Glutamatergic neuron (in vitro differentiated cells): ENCODE measurements around the gene MADD. TPM values are rescaled to one million over a fixed set of nuclear protein-coding genes. Genes with fewer than 3 reads are reported as not detected.

ENCODE experiments used
- DNase-seq: peaks from one replicate; pipeline ENCODE4 v3.0.0; 2022
- H3K27ac Mint-ChIP-seq: one replicate; pipeline ENCODE4 v1.8.0; 2020; ENCODE audit warnings: mild to moderate bottlenecking, mixed read lengths, inconsistent platforms; ENCODE audit not compliant: unreplicated experiment
- H3K27me3 Mint-ChIP-seq: one replicate; pipeline ENCODE4 v1.8.0; 2020; ENCODE audit warnings: mild to moderate bottlenecking, moderate library complexity, mixed read lengths, inconsistent platforms; ENCODE audit not compliant: unreplicated experiment
- H3K36me3 Mint-ChIP-seq: one replicate; pipeline ENCODE4 v1.8.0; 2020; ENCODE audit warnings: mild to moderate bottlenecking, mixed read lengths, inconsistent platforms; ENCODE audit not compliant: unreplicated experiment
- H3K4me1 Mint-ChIP-seq: one replicate; pipeline ENCODE4 v1.8.0; 2020; ENCODE audit warnings: mild to moderate bottlenecking, low read depth, mixed read lengths, inconsistent platforms; ENCODE audit not compliant: unreplicated experiment
- H3K4me3 Mint-ChIP-seq: one replicate; pipeline ENCODE4 v1.8.0; 2020; ENCODE audit warnings: mild to moderate bottlenecking, mixed read lengths, inconsistent platforms; ENCODE audit not compliant: unreplicated experiment
- H3K9me3 Mint-ChIP-seq: one replicate; pipeline ENCODE4 v1.8.0; 2020; ENCODE audit warnings: mild to moderate bottlenecking, moderate library complexity, mixed read lengths, inconsistent platforms; ENCODE audit not compliant: unreplicated experiment
- total RNA-seq: library from RNA; stranded (reverse); fragmentation: NEBNext Ultra II Directional; extraction: Animal tissue kit (Norgen Biotek cat#: 25700); gene quantifications from one replicate; pipeline ENCODE4 v1.2.1, GENCODE V29; 2021; ENCODE audit not compliant: unreplicated experiment
- TF ChIP-seq, protein P1 (sequence below): fragments of 200-600 bp; sonication (generic); IDR thresholded peaks from one replicate; pipeline ENCODE4 v1.5.0; 2021; ENCODE audit not compliant: partially characterized antibody, unreplicated experiment

Gene MADD
- total RNA-seq, 1 donor from 2014 or later = 115 TPM

DNA sequence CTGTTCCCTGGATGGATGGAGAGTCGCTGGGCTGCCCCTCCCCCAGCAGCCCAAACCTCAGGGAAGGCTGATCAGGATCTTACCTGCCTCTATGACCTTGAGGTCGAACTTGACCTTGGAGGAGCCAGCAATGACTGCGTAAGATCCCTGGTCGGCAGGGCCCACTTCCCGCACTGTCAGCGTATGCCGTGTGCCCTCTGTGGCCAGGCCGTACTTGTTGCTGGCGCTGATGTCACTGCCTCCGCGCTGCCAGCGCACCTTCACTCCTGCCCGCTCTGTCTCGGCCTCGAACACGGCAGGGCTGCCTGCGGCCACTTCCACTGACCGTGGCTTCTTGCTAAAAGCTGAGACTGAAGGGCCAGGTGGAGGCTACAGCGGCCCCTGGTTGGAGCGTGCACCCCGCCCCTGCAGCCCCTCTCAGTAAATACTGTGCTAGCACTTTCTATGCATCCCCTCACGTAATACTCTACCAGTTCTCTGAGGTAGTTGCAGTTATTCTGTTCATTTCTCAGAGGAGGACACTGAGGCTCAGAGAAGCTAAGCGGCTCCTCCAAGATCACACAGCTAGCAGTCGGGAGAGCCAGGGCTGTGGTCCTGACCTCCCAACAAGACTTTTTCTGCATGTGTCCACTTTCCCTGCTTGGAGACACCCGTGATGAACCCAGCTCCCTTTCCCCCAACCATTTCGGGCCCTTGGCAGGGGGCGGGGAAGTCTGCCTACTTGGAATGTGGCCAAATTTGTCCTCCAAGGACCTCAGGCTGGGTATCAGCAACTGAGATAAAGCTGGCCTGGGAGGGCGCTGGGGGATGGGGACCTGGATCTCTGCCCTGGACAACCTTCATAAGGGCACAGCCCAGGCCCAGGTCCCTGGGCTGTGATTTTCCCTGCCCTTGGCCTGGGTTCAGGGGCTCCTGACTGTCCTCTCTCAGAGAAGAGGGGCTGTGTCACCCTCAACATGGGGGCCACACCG lies 81.5 kb downstream of the MADD start:
- H3K4me3 Mint-ChIP-seq = no peak overlapping the region
- no peak for DNase-seq
- H3K36me3 Mint-ChIP-seq = no peaks in the 10 kb centered on the region
- TF ChIP-seq, protein P1, sequence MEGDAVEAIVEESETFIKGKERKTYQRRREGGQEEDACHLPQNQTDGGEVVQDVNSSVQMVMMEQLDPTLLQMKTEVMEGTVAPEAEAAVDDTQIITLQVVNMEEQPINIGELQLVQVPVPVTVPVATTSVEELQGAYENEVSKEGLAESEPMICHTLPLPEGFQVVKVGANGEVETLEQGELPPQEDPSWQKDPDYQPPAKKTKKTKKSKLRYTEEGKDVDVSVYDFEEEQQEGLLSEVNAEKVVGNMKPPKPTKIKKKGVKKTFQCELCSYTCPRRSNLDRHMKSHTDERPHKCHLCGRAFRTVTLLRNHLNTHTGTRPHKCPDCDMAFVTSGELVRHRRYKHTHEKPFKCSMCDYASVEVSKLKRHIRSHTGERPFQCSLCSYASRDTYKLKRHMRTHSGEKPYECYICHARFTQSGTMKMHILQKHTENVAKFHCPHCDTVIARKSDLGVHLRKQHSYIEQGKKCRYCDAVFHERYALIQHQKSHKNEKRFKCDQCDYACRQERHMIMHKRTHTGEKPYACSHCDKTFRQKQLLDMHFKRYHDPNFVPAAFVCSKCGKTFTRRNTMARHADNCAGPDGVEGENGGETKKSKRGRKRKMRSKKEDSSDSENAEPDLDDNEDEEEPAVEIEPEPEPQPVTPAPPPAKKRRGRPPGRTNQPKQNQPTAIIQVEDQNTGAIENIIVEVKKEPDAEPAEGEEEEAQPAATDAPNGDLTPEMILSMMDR = no peak
- no peak overlapping the region for H3K27ac Mint-ChIP-seq
- peaks cover 5% of the 10 kb centered on the region for H3K9me3 Mint-ChIP-seq
- no peaks in the 10 kb centered on the region for H3K27me3 Mint-ChIP-seq
- peaks cover 5% of the 10 kb centered on the region for H3K4me1 Mint-ChIP-seq

DNA sequence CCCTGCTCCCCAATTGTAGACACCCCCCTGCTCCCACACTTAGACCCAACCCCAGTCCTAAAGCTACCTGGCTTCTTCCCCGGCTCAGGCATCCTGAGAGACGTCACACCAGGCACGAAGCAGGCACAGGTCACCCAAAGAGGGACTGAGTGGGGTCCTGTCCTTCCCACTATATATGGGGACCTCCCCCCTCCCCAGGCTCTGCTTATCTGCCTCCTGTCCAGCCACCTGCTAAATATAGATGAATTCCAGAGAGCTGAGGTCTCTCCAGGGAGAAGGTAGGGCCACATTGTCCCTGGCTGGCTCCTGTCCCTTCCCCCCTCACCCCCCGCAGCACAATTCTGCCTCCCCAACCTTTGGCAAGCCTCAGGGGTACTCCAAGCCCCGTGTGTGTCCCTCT lies 82.6 kb downstream of the MADD start, which contains the start of gene MYBPC3:
TSS of gene MYBPC3 (minus strand) at position 147 of the 400 bp plus-strand sequence. CDS start at position 92, 55 bp downstream.
- peaks cover 5% of the 10 kb centered on the region for H3K4me1 Mint-ChIP-seq
- no peak within 1 kb of the TSS for H3K4me3 Mint-ChIP-seq
- H3K36me3 Mint-ChIP-seq = no peaks in the 10 kb centered on the region
- TF ChIP-seq, protein P1 = no peak
- H3K9me3 Mint-ChIP-seq = peaks cover 5% of the 10 kb centered on the region
- H3K27ac Mint-ChIP-seq = no peak within 1 kb of the TSS
- H3K27me3 Mint-ChIP-seq = no peaks in the 10 kb centered on the region
- DNase-seq = no peak

DNA sequence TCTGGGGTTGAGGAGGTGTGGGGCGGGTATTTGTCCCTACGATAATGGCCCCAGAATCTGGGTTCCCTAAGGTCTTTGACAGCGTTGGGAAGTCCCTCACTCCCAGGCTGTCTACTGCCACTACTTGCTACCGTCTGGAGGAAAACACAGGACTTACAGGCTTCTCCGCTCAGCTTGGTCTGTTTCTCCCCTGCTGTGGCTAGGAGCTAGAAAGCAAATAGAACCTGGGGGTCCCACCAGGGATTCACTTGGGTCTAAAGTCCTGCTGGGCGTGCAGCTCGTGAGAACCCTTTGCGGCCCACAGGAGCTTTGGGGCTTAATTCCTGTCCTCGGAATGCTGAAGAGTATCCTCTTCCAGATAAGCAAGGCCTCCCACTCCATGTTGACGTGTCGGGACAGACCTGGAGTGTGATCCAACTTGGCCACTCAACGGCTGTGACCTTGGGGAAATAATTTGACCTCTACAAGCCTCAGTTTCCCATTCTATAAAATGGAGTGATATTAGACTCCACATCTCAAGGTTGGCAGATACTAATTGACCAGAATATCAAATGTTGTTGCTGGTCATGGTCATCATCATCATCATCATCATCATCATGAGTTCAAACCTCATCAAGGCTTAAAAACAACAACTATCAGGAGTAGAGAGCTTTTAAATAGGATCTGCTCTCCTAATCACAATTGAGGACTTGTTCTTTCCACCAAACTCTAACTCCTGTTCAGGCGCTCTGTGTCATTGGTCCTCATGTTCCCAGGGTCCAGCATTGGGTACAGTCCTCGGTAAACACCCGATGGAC lies 84.2 kb downstream of the MADD start:
- no peaks in the 10 kb centered on the region for H3K36me3 Mint-ChIP-seq
- H3K4me1 Mint-ChIP-seq = peaks cover 5% of the 10 kb centered on the region
- peaks cover 5% of the 10 kb centered on the region for H3K9me3 Mint-ChIP-seq
- DNase-seq = no peak
- TF ChIP-seq, protein P1 = no peak
- peak overlapping the region; percentile 86 for H3K4me3 Mint-ChIP-seq
- H3K27me3 Mint-ChIP-seq = no peaks in the 10 kb centered on the region
- peak overlapping the region; percentile 8 for H3K27ac Mint-ChIP-seq

DNA sequence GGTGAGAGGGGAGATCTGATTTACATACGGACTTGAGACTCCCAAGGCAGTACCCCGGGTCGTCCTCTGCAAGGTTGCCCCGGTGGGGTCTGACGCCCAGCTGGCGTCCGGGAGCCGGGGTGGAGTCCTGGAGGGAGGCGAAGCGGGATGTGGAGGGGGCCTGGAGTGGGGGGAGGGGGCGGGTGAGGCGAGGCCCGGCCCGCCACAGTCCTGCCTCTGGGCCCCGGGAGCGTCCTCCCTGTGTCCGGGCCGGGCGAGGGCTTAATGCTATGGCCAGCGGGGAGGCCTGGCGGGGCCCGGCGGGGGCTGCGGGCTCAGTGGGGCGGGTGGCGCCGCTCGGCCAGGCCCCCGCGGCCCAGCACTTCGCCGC lies 85.0 kb downstream of the MADD start:
- TF ChIP-seq, protein P1 = no peak
- Mint-ChIP-seq H3K27ac (no peak overlapping the region), H3K4me1 (peaks cover 5% of the 10 kb centered on the region), H3K27me3 (no peaks in the 10 kb centered on the region), H3K4me3 (peak overlapping the region; percentile 89), H3K9me3 (peaks cover 5% of the 10 kb centered on the region), H3K36me3 (no peaks in the 10 kb centered on the region)
- peak; percentile 39 for DNase-seq
